H1 (cell line): ENCODE data around the gene PLCB4. TPM values are rescaled to one million over a fixed set of nuclear protein-coding genes. Genes with fewer than 3 reads are reported as not detected.

Experiments
- ATF3 ChIP-seq: IDR thresholded peaks from 2 replicates; pipeline ENCODE4 v1.6.1; 2011; ENCODE audit warnings: low read depth, mild to moderate bottlenecking, low read length; ENCODE audit not compliant: insufficient read depth
- BCL11A ChIP-seq, 2 experiments: IDR thresholded peaks; one replicate each; pipeline ENCODE4 v1.6.1; 2011; ENCODE audit warnings: low read depth in 2 of 2, low read length in 2 of 2, mild to moderate bottlenecking in 2 of 2
- FOSL1 ChIP-seq: IDR thresholded peaks from 2 replicates; pipeline ENCODE4 v1.6.1; 2011; ENCODE audit warnings: mild to moderate bottlenecking, low read depth, low read length, moderate library complexity; ENCODE audit not compliant: insufficient read depth
- SUZ12 ChIP-seq: fragments of 200-600 bp; sonication (generic); IDR thresholded peaks from 2 replicates; pipeline ENCODE4 v1.6.1; 2012; ENCODE audit warnings: mild to moderate bottlenecking, inconsistent platforms, low read length, moderate library complexity, mixed read lengths
- TAF1 ChIP-seq: IDR thresholded peaks from 2 replicates; pipeline ENCODE4 v1.6.1; 2011; ENCODE audit warnings: mild to moderate bottlenecking, low read depth, low read length
- polyA plus RNA-seq, 7 experiments: library from polyadenylated mRNA; depleted of rRNA in 3 of 7; stranded (reverse) in 5 of 7; unstranded in 2 of 7; fragments of >200 nt in 5 of 7; fragments of 200-250 nt in 2 of 7; gene quantifications; 1 replicate in 5 of 7; 2 replicates in 1 of 7; 4 replicates in 1 of 7; pipeline versions ENCODE4 v1.2.1 to v1.2.3, GENCODE V29; 2011 to 2013; ENCODE audit warnings: missing spikeins in 2 of 7, mixed read lengths in 2 of 7
- total RNA-seq: library from RNA; stranded (reverse); fragmentation: NEBNext Ultra II Directional; extraction: Animal tissue kit (Norgen Biotek cat#: 25700); gene quantifications from 2 replicates; pipeline ENCODE4 v1.2.1, GENCODE V29; 2021
- TF ChIP-seq, protein P1 (sequence below), 3 experiments: IDR thresholded peaks; 1 replicate in 2 of 3; 2 replicates in 1 of 3; pipeline versions ENCODE4 v1.5.1 to v1.6.1; 2011; ENCODE audit warnings: low read length in 3 of 3, mild to moderate bottlenecking in 3 of 3, inconsistent platforms in 2 of 3, low read depth in 1 of 3, moderate library complexity in 1 of 3; ENCODE audit not compliant: insufficient read depth in 1 of 3; ENCODE audit errors: control extremely low read depth in 1 of 3
- TF ChIP-seq, protein P2 (sequence below): IDR thresholded peaks from 2 replicates; pipeline ENCODE4 v1.6.1; 2012; ENCODE audit warnings: inconsistent platforms

Gene PLCB4
- total and polyA plus RNA-seq, 2 of the 8 experiments (the other 6 are each of a cell fraction or from before 2014, with no cell fraction given) = 3.2 to 14.1 TPM

DNA sequence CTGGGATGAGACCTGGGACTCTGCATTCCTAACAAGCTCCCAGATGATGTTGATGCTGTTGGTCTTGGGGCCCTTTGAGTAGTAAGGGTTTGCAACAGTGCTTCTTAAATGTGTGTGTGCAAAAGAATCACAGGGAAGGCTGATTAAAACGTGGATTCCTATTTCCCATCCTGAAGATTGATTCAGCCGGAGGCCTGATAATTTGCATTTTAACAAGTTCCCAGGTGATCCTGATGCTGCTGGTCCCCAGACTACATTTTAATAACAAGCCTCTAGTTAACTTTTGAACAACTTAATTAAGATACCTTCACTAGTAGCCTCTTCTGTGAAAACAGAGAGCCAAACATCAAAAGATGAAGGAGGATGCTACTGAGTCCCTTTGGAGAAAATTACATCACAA lies 289.1 kb downstream of the PLCB4 start (continued):
- TF ChIP-seq, protein P1, sequence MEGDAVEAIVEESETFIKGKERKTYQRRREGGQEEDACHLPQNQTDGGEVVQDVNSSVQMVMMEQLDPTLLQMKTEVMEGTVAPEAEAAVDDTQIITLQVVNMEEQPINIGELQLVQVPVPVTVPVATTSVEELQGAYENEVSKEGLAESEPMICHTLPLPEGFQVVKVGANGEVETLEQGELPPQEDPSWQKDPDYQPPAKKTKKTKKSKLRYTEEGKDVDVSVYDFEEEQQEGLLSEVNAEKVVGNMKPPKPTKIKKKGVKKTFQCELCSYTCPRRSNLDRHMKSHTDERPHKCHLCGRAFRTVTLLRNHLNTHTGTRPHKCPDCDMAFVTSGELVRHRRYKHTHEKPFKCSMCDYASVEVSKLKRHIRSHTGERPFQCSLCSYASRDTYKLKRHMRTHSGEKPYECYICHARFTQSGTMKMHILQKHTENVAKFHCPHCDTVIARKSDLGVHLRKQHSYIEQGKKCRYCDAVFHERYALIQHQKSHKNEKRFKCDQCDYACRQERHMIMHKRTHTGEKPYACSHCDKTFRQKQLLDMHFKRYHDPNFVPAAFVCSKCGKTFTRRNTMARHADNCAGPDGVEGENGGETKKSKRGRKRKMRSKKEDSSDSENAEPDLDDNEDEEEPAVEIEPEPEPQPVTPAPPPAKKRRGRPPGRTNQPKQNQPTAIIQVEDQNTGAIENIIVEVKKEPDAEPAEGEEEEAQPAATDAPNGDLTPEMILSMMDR (IDR thresholded peaks at IDR 0.05; ENCODE audit: control extremely low read depth in 1 of 3, insufficient read depth in 1 of 3, low read depth in 1 of 3, low read length in 3 of 3) = no peak
- TF ChIP-seq ATF3 (no peak), TAF1 (no peak), SUZ12 (no peak), BCL11A (IDR thresholded peaks at IDR 0.05; ENCODE audit: low read depth in 2 of 2, low read length in 2 of 2) (no peak), FOSL1 (no peak)
- TF ChIP-seq, protein P2, sequence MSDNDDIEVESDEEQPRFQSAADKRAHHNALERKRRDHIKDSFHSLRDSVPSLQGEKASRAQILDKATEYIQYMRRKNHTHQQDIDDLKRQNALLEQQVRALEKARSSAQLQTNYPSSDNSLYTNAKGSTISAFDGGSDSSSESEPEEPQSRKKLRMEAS = no peak
- TF ChIP-seq, all 59 proteins: peak for 0
